Stimulated activated CD4-positive, alpha-beta T cell treated with anti-CD3 and anti-CD28 coated beads, Interleukin-15, amount 100 ng/mL, for 48 hours (primary cell): ENCODE measurements around the gene IRF5.

Experiments used
- DNase-seq, 2 donors: peaks; one replicate each; pipeline ENCODE4 v3.0.0-alpha.2; 2020; ENCODE audit warnings: low read depth in 2 of 2

IRF5 gene, protein sequence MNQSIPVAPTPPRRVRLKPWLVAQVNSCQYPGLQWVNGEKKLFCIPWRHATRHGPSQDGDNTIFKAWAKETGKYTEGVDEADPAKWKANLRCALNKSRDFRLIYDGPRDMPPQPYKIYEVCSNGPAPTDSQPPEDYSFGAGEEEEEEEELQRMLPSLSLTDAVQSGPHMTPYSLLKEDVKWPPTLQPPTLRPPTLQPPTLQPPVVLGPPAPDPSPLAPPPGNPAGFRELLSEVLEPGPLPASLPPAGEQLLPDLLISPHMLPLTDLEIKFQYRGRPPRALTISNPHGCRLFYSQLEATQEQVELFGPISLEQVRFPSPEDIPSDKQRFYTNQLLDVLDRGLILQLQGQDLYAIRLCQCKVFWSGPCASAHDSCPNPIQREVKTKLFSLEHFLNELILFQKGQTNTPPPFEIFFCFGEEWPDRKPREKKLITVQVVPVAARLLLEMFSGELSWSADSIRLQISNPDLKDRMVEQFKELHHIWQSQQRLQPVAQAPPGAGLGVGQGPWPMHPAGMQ

DNA sequence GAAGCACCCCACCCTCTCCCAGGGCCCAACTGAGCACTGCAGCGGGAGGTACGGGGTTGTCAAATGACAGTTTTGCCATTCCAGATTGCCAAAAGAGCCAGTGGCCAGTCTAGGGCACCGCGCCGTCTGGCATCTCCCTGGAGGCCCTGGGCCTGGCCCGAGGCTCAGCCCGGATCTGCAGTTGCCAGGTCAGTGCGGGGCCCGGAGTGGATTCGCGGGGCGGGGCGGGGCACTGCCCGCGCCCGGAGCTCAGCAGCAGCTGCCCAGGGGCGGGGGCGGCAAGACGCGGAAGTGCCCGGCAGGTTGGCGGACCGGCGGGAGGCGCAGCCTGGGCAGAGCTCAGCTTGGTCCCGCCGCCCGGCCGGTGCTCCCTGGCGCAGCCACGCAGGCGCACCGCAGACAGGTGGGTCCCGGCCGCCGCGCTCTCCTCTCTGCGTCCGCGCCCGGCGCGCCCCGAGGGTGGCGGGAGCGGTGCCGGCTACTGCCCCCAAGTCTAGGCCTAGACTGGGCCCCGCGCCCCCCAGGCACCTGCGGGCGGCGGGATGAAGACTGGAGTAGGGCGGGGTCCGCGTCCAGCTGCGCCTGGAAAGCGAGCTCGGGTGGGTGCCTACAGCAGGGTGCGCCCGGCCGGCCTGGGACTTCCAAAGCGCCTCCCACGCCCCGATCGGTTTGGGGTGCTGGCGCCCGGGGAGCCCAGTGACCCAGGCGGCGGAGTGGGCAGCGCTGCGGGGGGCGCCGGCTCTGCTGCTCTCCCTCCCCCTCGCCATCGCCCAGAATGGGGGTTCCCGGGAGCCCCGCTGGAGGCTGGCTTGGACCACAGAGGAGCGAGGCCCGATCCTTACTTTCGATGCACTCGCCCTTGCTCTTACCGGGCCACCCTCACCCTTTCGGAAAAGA is at the start of gene IRF5:
Gene IRF5 (plus strand): TSS at position 281 of the 897 bp plus-strand sequence. CDS start 4,155 bp downstream, outside the sequence.
- no peak for DNase-seq

DNA sequence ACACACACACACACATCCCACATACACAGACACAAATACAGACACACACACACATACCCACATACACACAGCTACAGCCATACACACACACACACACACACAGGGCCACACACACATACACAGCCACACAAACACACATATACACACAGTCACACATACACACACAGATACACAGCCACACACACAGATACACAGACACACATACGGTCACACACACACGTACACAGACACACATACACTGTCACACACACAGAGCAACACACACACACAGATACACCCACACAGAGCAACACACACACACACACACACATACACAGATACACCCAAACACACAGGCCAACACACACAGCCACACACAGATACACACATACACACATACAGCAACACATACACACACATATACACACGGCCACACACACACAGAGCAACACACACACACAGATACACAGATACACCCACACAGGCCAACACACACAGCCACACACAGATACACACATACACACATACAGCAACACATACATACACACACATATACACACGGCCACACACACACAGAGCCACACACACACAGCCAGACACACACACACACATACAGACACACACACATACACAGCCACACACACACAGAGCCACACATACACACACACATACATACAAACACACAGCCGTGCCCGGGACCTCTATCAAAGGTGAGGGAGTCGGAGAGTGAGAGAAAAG is 49.5 kb upstream of the IRF5 start:
- DNase-seq: no peak

- DNase-seq: no peak
These were observed 49.0 kb upstream of the IRF5 start for GRCh38 chr7:128888756-128889095.

DNA sequence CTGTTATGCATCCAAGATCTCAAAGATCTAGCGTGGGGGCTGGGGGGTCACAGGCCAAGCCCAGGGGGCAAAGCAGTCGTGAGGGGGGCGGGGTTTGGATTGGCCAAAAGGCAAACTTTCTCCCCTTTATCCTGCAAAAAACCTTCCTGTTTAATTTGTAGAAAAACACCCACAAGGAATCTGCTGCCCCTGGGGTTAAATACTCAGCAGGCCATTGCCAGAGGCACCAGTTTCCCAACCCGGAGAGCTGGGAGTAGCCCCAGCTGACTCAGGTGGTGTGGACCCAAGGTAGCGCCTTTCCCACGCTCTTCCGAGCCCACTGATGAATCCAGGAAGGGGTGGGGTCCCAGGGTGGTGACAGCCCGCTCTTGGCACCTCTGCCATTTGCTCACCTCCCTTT is 48.6 kb upstream of the IRF5 start:
- no peak for DNase-seq

DNA sequence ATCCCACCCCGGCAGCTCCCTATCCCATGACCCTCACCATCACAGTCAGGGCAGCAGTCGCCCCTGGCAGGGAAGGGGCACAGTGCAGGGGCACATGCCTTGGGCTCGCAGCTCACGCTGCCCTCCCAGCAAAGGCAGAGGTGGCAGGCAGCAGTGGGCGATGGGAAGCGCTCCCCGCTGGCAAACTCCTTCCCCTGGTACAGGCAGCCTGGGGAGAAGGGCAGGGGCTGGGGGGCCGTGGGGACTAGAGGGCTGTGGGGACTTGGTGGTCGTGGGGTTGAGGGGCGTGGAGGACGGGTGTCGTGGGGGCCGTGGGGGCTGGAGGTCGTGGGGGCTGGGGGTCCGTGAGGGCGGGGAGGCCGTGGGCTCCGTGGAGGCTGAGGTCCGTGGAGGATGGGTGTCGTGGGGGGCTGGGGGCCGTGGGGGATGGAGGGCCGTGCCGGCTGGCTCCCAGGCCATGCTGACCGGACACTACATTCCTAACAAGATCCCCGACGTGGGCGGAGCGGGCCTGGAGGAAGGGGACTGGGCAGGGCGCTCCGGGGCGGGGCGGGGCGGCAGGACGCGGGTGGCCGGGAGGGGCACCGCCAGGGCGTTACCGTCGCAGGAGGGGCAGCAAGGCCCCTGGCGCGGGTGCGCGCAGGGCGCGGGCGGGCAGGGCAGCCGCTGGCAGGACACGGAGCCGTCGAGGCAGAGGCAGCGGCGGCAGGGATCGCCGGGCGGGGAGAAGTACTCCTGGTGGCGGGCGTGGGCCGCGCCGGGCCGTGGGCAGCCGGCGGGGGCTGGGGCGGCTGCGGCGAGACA is 47.2 kb upstream of the IRF5 start:
- DNase-seq: no peak

GRCh38 chr7:128891110-128891941 is 46.4 kb upstream of the IRF5 start:
- no peak for DNase-seq

DNA sequence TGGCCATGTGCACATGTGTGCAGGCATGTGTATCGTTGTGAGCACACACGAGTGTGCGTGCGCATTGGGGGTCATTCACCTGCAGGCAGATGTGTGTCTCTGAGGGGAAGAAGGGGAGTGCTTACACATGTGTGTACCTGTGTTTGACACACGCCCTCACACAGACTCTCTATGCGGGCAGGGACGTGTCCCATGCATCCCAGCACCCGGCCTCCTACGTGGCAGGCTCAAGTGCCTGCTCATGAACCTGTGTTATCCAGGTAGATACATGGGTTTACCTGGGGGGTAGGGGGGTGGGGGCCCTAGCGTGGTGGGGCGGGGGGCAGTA is 45.8 kb upstream of the IRF5 start:
- no peak for DNase-seq

DNA sequence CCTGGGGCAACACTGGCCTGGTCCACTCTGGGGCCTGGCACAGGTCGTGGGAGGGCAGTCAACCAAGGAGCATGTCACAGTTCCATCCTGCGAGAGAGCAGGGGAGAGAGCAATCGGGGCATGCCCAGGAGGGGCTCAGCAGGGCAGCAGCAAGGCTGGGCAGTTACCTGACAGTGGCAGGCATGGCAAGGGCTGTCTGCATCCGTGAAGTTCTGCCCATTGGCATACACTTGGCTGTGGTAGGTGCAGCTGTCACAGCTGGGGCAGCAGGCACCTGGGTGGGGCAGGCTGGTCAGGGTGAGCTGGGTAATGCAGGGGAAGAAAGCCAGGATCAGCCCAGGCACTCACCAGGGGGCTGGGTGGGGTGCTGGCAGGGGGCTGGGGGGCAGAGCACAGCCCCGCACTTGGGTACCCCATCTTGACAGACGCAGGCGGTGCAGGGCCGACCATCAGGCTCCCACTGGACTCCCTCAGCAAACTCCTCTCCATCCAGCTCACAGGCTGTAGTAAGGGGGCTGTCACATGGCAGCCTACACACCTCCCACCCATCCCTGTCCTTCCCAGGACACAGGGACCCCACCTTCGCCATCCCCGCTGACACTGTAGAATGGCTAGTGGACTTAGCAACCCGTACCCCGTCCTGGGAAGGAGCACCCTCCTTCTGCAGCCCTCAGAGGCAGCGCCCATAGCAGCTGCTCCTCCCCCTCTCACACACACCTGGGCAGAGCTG is 45.0 kb upstream of the IRF5 start:
- DNase-seq: no peak

DNA sequence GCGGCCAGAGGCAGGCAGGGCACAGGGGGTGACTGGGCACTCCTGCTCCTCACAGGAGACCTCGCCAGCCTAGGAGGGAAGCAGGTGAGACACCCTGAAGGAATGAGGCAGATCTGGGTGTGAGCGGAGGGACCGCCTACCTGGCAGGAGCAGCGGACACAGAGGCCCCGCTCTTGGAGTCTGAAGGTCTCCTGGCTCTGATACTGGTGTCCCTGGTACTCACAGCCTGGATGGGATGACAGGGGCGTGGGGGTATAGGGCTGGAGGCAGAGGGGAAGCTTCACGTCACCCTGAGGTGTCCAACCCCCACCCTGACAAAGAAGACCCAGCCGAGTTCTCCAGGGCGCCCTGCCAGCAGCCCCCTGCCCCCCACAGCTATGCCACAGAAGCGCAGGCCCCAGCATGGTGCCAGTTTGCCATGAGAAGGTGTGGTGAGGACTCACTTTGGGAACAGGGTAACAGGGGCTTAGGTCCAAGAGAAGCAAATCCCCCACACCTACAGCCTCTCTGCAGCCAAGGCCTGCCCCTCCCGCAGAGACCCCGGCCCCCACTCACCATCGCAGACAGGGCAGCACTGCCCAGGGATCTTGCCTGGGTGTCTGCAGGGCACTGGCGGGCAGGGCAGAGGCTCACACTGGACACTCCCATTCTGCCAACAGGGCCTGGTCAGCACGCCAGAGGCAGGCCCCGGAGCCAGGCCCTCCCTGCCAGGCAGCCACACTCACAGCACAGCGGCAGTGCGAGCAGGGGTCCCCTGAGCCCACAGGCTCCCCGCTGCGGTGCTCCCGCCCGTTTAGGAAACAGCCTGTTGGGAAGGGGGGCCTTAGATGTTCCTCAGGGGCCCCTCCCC is 44.3 kb upstream of the IRF5 start:
- no peak for DNase-seq

DNA sequence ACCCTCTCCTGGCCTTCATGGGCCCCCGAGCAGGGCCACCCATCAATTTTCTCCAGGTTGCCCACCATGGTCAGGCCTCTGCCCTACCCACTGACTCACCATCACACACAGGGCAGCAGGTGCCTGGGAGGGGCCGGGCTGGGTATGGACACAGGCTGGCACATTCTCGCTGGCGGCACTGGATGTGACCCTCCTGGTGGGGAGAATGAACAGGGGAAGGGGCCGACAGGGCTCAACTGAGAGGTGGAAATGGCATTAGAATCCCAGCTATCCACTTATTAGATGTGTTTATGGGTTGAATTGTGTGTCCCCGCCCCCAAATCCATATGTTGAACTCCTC is 43.7 kb upstream of the IRF5 start:
- no peak for DNase-seq

GRCh38 chr7:128895320-128895719 is 42.4 kb upstream of the IRF5 start:
- no peak for DNase-seq

DNA sequence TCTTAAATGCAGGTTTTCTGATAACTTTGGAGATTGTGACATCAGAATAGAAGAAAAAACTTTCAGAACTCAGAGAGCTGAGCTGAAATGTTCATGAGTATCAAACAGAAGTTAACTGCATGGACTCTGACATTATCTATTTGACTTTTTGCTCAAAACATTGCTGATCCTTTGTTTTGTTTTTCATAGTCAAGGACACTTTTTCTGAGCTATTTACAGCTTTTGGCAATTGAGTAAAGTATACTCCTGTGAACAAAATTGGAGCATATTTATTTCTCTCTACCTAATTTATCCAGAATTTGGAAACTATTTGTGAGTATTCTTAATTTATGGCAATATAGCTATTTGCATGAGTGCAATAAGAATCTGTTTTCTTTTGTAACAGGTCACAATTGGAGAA is 38.3 kb upstream of the IRF5 start:
- no peak for DNase-seq

- no peak for DNase-seq
These were observed 37.5 kb upstream of the IRF5 start for GRCh38 chr7:128900237-128900636.

GRCh38 chr7:128902761-128903585 is 34.8 kb upstream of the IRF5 start:
- DNase-seq: no peak

DNA sequence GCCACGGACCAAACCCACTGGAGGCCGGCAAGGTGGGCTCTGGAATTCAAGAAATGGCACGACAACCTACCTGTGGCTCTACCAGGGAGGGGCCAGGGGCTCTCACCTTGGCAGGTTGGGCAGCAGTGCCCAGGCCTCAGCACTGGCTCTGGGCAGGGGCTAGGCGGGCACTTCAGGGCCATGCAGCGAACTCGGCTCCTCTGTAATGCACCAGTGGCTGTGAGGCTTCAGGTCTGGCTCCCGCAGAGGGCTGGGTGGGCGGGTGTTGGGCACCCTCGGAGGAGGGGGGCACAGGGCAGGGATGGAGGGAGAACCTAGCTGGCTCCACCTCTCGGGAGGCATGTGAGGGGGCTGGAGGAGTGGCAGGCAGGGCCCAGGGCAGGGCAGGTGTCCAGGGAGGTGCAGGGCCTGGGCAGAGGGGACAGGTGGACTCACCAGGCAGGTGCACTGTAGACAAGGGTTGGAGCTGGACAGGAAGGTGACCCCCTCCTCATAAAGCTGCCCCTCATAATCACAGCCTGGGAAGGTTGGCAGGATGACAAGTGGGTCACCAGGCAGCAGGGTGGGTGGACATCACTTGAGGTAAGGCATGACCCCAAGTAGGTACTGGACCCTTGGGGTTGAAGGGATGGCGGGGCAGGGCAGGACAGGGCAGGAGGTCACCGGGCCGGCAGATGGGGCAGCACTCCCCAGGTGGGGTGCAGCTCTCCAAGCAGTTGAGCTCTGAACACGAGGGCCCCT is 33.9 kb upstream of the IRF5 start:
- DNase-seq: no peak

- DNase-seq: no peak
These were observed 33.1 kb upstream of the IRF5 start for GRCh38 chr7:128904381-128905197.
